Effector CD4-positive, alpha-beta T cell (primary cell): ENCODE measurements around the gene CFAP47. TPM values are rescaled to one million over a fixed set of nuclear protein-coding genes. Genes with fewer than 3 reads are reported as not detected.
"Not testable (repeated sequence)": the region's sequence is repeated elsewhere in the genome, so short reads cannot be mapped to it uniquely, and the experiment has no call there.

Source experiments
- DNase-seq: peaks from one replicate; pipeline ENCODE4 v3.0.0-alpha.2; 2020
- total RNA-seq: gene quantifications from one replicate; lab custom pipeline; 2026; lab: John Stamatoyannopoulos, UW

Gene CFAP47
- not detected for total RNA-seq

GRCh38 chrX:35919536-35920309, at the start of gene CFAP47:
Gene CFAP47, plus strand, starts transcription at chrX:35919734. Its CDS starts 66 bp downstream, at chrX:35919800.
- no peak for DNase-seq

GRCh38 chrX:35880601-35881000, 38.9 kb upstream of the CFAP47 start:
- no peak for DNase-seq

- DNase-seq, result no peak
Measured at GRCh38 chrX:35886135-35886534, 33.4 kb upstream of the CFAP47 start.

- DNase-seq, result no peak
Measured at GRCh38 chrX:35890699-35891098, 28.8 kb upstream of the CFAP47 start.

GRCh38 chrX:35986816-35987215, 67.3 kb downstream of the CFAP47 start:
- DNase-seq, result not testable (repeated sequence)

GRCh38 chrX:36007207-36007606, 87.7 kb downstream of the CFAP47 start:
- DNase-seq, result no peak

- no peak for DNase-seq
Measured at GRCh38 chrX:36019125-36019524, 99.6 kb downstream of the CFAP47 start.

GRCh38 chrX:36035550-36035949, 116.0 kb downstream of the CFAP47 start:
- DNase-seq, result no peak

- no peak for DNase-seq
Measured at GRCh38 chrX:36062778-36063177, 143.2 kb downstream of the CFAP47 start.

GRCh38 chrX:36071061-36071460, 151.5 kb downstream of the CFAP47 start:
- DNase-seq, result no peak

- not testable (repeated sequence) for DNase-seq
Measured at GRCh38 chrX:36075009-36075408, 155.5 kb downstream of the CFAP47 start.

- DNase-seq, result no peak
Measured at GRCh38 chrX:36083256-36083655, 163.7 kb downstream of the CFAP47 start.

- DNase-seq, result no peak
Measured at GRCh38 chrX:36087366-36087765, 167.8 kb downstream of the CFAP47 start.

- not testable (repeated sequence) for DNase-seq
Measured at GRCh38 chrX:36088939-36089338, 169.4 kb downstream of the CFAP47 start.

GRCh38 chrX:36102425-36102824, 182.9 kb downstream of the CFAP47 start:
- DNase-seq, result no peak

GRCh38 chrX:36116222-36116621, 196.7 kb downstream of the CFAP47 start:
- DNase-seq, result no peak

GRCh38 chrX:36159254-36159653, 239.7 kb downstream of the CFAP47 start:
- no peak for DNase-seq

- DNase-seq, result no peak
Measured at GRCh38 chrX:36160081-36160480, 240.5 kb downstream of the CFAP47 start.

- DNase-seq, result no peak
Measured at GRCh38 chrX:36198575-36198974, 279.0 kb downstream of the CFAP47 start.

GRCh38 chrX:36199928-36200327, 280.4 kb downstream of the CFAP47 start:
- DNase-seq, result no peak

GRCh38 chrX:36214924-36215323, 295.4 kb downstream of the CFAP47 start:
- no peak for DNase-seq

GRCh38 chrX:36218801-36219200, 299.3 kb downstream of the CFAP47 start:
- DNase-seq, result no peak

GRCh38 chrX:36234840-36235528, 315.4 kb downstream of the CFAP47 start:
- DNase-seq, result not testable (repeated sequence)

GRCh38 chrX:36241397-36241796, 321.9 kb downstream of the CFAP47 start:
- no peak for DNase-seq
